GM12878 (cell line): ENCODE results near the gene HSPBAP1. TPM values are rescaled to one million over a fixed set of nuclear protein-coding genes. Genes with fewer than 3 reads are reported as not detected.

Experiments used
- BCL3 ChIP-seq: IDR thresholded peaks from 2 replicates; pipeline ENCODE4 v1.6.1; 2011; ENCODE audit warnings: borderline replicate concordance, low read depth, mild to moderate bottlenecking, moderate library complexity, low read length; ENCODE audit not compliant: insufficient read depth, poor library complexity, severe bottlenecking
- CEBPB ChIP-seq, 2 experiments: fragments of 150-350 bp in 1 of 2; IDR thresholded peaks; 2 replicates each; pipeline ENCODE4 v1.6.1; 2012 to 2014; ENCODE audit warnings: low read depth in 2 of 2, low read length in 2 of 2, borderline replicate concordance in 1 of 2, inconsistent platforms in 1 of 2
- CTCF ChIP-seq, 3 experiments: IDR thresholded peaks in 2 of 3; conservative IDR thresholded peaks in 1 of 3; 2 replicates each; pipeline ENCODE4 v1.5.1; 2011; ENCODE audit warnings: low read depth in 3 of 3, low read length in 3 of 3, mild to moderate bottlenecking in 3 of 3, control low read depth in 2 of 3, moderate library complexity in 2 of 3, inconsistent platforms in 1 of 3, mixed read lengths in 1 of 3; ENCODE audit not compliant: control insufficient read depth in 2 of 3, insufficient read depth in 1 of 3; ENCODE audit errors: extremely low read depth in 1 of 3
- E2F4 ChIP-seq: IDR thresholded peaks from 2 replicates; pipeline ENCODE4 v1.6.1; 2012; ENCODE audit warnings: low read depth, low read length, improper control_type of control experiment
- FOS ChIP-seq: IDR thresholded peaks from 3 replicates; pipeline ENCODE4 v1.6.1; 2011; ENCODE audit warnings: borderline replicate concordance; ENCODE audit not compliant: insufficient read length; ENCODE audit errors: extremely low read depth
- IKZF1 ChIP-seq: fragments of 450-650 bp; conservative IDR thresholded peaks from 2 replicates; pipeline ENCODE4 v1.6.1; 2017; ENCODE audit warnings: antibody characterized with exemption, mild to moderate bottlenecking
- PKNOX1 ChIP-seq: fragments of 450-650 bp; IDR thresholded peaks from 2 replicates; pipeline ENCODE4 v1.6.1; 2016; ENCODE audit warnings: mild to moderate bottlenecking
- STAT1 ChIP-seq: fragments of 450-650 bp; conservative IDR thresholded peaks from 2 replicates; pipeline ENCODE4 v1.6.1; 2014; ENCODE audit warnings: antibody characterized with exemption, mild to moderate bottlenecking
- TCF3 ChIP-seq: IDR thresholded peaks from 2 replicates; pipeline ENCODE4 v1.6.1; 2012; ENCODE audit warnings: low read depth, mild to moderate bottlenecking, low read length, borderline replicate concordance; ENCODE audit not compliant: insufficient read depth
- ZNF592 ChIP-seq: fragments of 450-650 bp; IDR thresholded peaks from 2 replicates; pipeline ENCODE4 v1.6.1; 2017; ENCODE audit warnings: mild to moderate bottlenecking, moderate library complexity
- polyA plus RNA-seq, 11 experiments: library from polyadenylated mRNA; depleted of rRNA in 4 of 11; unstranded in 6 of 11; stranded (reverse) in 5 of 11; fragments of >200 nt; fragmentation: Nextera tagmentation in 4 of 11; fragmentation: Illumina TruSeq in 1 of 11; extraction: Ambion mirVana in 4 of 11; extraction: Trizol in 1 of 11; gene quantifications; 1 replicate in 1 of 11; 2 replicates in 10 of 11; pipeline versions ENCODE4 v1.2.1 to v1.2.3, GENCODE V29; 2011 to 2016; ENCODE audit warnings: inconsistent platforms in 2 of 11, missing spikeins in 2 of 11, low read depth in 1 of 11
- total RNA-seq, 4 experiments: library from RNA; depleted of rRNA in 3 of 4; stranded (reverse); fragments of >200 nt in 3 of 4; fragmentation: Illumina TruSeq in 1 of 4; extraction: Trizol in 1 of 4; gene quantifications; 2 replicates each; pipeline versions ENCODE4 v1.2.1 to v1.2.3, GENCODE V29; 2013 to 2021

Gene HSPBAP1
- total and polyA plus RNA-seq, 10 of the 15 experiments (the other 5 are each of a cell fraction or from before 2014, with no cell fraction given), result 3.2 to 10.3 (median 7.9) TPM

GRCh38 chr3:122800031-122800430 is 6.4 kb upstream of the HSPBAP1 start (continued):
- no peak for TF ChIP-seq PKNOX1
- TF ChIP-seq CEBPB (IDR thresholded peaks at IDR 0.05; ENCODE audit: borderline replicate concordance in 1 of 2, low read depth in 2 of 2, low read length in 2 of 2), result no peak
- no peak for TF ChIP-seq TCF3
- TF ChIP-seq IKZF1, result no peak
- no peak for TF ChIP-seq FOS
- no peak for TF ChIP-seq E2F4
- TF ChIP-seq BCL3, result no peak
- TF ChIP-seq ZNF592, result no peak
- TF ChIP-seq STAT1, result no peak
- no peak for TF ChIP-seq CTCF (IDR thresholded peaks at IDR 0.05 in 2 of 3, conservative IDR thresholded peaks at IDR 0.05 in 1 of 3; ENCODE audit: control insufficient read depth in 2 of 3, extremely low read depth in 1 of 3, insufficient read depth in 1 of 3, low read depth in 3 of 3, low read length in 3 of 3)
- TF ChIP-seq, all 136 proteins: peak for 0
